ENCODE data around the gene EIF4A3.
A peak's percentile ranks its signal among the peaks of the same experiment; 100 is the strongest.
"Not testable (repeated sequence)": the region's sequence is repeated elsewhere in the genome, so short reads cannot be mapped to it uniquely, and the experiment has no call there.

The EIF4A3 gene

GRCh38 chr17:80101011-80101945, 45.6 kb downstream of the EIF4A3 start, which contains the start of gene GAA:
TSS of gene GAA (plus strand) at chr17:80101581. CDS start at chr17:80104587, 3,006 bp downstream.
- peak; percentile 77 to 88 (median 80) for DNase-seq (ENCODE audit: low read depth in 3 of 3)

GRCh38 chr17:80100035-80100323, 46.9 kb downstream of the EIF4A3 start:
- DNase-seq (ENCODE audit: low read depth in 3 of 3), result no peak

GRCh38 chr17:80099291-80100034, 47.5 kb downstream of the EIF4A3 start:
- DNase-seq (ENCODE audit: low read depth in 3 of 3), result no peak

GRCh38 chr17:80097844-80098691, 48.9 kb downstream of the EIF4A3 start:
- DNase-seq (ENCODE audit: low read depth in 3 of 3), result no peak

GRCh38 chr17:80097127-80097621, 49.8 kb downstream of the EIF4A3 start:
- DNase-seq (ENCODE audit: low read depth in 3 of 3), result no peak

- no peak for DNase-seq (ENCODE audit: low read depth in 3 of 3)
Observed at GRCh38 chr17:80096561-80097021, 50.3 kb downstream of the EIF4A3 start.

GRCh38 chr17:80095844-80096475, 51.0 kb downstream of the EIF4A3 start:
- DNase-seq (ENCODE audit: low read depth in 3 of 3), result no peak

- DNase-seq (ENCODE audit: low read depth in 3 of 3), result no peak
Observed at GRCh38 chr17:80095038-80095843, 51.7 kb downstream of the EIF4A3 start.

GRCh38 chr17:80092959-80093358, 54.0 kb downstream of the EIF4A3 start:
- DNase-seq (ENCODE audit: low read depth in 3 of 3), result no peak

GRCh38 chr17:80091376-80091775, 55.6 kb downstream of the EIF4A3 start:
- DNase-seq (ENCODE audit: low read depth in 3 of 3), result no peak

GRCh38 chr17:80090164-80090563, 56.8 kb downstream of the EIF4A3 start:
- DNase-seq (ENCODE audit: low read depth in 3 of 3), result not testable (repeated sequence)

GRCh38 chr17:80089762-80090161, 57.2 kb downstream of the EIF4A3 start:
- no peak for DNase-seq (ENCODE audit: low read depth in 3 of 3)

- DNase-seq (ENCODE audit: low read depth in 3 of 3), result no peak
Observed at GRCh38 chr17:80087346-80088265, 59.3 kb downstream of the EIF4A3 start.

- no peak for DNase-seq (ENCODE audit: low read depth in 3 of 3)
Observed at GRCh38 chr17:80086616-80087015, 60.3 kb downstream of the EIF4A3 start.

GRCh38 chr17:80086081-80086480, 60.8 kb downstream of the EIF4A3 start:
- no peak for DNase-seq (ENCODE audit: low read depth in 3 of 3)

- no peak for DNase-seq (ENCODE audit: low read depth in 3 of 3)
Observed at GRCh38 chr17:80084773-80085172, 62.2 kb downstream of the EIF4A3 start.
